B cell (primary cell): Measurements from ENCODE around the gene PPP1R3E.

Source experiments
- CTCF ChIP-seq: fragments of 200-600 bp; IDR thresholded peaks from one replicate; pipeline ENCODE4 v1.8.0; 2022; ENCODE audit warnings: antibody characterized with exemption, mild to moderate bottlenecking
- EZH2 ChIP-seq: IDR thresholded peaks from 2 replicates; pipeline ENCODE4 v1.6.1; 2012; ENCODE audit warnings: borderline replicate concordance, low read depth, mild to moderate bottlenecking, moderate library complexity, low read length; ENCODE audit not compliant: insufficient read depth, poor library complexity, severe bottlenecking

- TF ChIP-seq CTCF = no peak
- TF ChIP-seq EZH2 = no peak
Measured at GRCh38 chr14:23249824-23250223, 52.8 kb downstream of the PPP1R3E start.
